Neural progenitor cell (in vitro differentiated cells): Measurements from ENCODE around the gene SDHC. TPM values are rescaled to one million over a fixed set of nuclear protein-coding genes. Genes with fewer than 3 reads are reported as not detected.

Experiments used
- DNase-seq: peaks from one replicate; pipeline ENCODE4 v3.0.0-alpha.2; 2016; ENCODE audit warnings: low spot score
- H2AFZ ChIP-seq: fragments of 200-600 bp; sonication (generic); replicated peaks from 2 replicates; pipeline ENCODE4 v1.6.1; 2016; ENCODE audit warnings: antibody characterized with exemption
- H3F3A ChIP-seq: fragments of 200-600 bp; sonication (generic); 2 replicates; pipeline ENCODE4 v1.6.1; 2016; ENCODE audit warnings: antibody characterized with exemption, low read depth
- H3K27ac ChIP-seq: fragments of 200-600 bp; sonication (generic); 2 replicates; pipeline ENCODE4 v1.5.1; 2016; ENCODE audit warnings: mild to moderate bottlenecking
- H3K27me3 ChIP-seq: fragments of 200-600 bp; sonication (generic); 2 replicates; pipeline ENCODE4 v1.6.1; 2016; ENCODE audit warnings: mild to moderate bottlenecking, moderate library complexity
- H3K36me3 ChIP-seq: fragments of 200-600 bp; sonication (generic); 2 replicates; pipeline ENCODE4 v1.5.1; 2016
- H3K4me1 ChIP-seq: fragments of 200-600 bp; sonication (generic); 2 replicates; pipeline ENCODE4 v1.6.1; 2016; ENCODE audit warnings: mixed run types
- H3K4me2 ChIP-seq: fragments of 200-600 bp; sonication (generic); 2 replicates; pipeline ENCODE4 v1.6.1; 2016
- H3K4me3 ChIP-seq: fragments of 200-600 bp; sonication (generic); 2 replicates; pipeline ENCODE4 v1.5.1; 2016
- H3K79me2 ChIP-seq: fragments of 200-600 bp; sonication (generic); 2 replicates; pipeline ENCODE4 v1.6.1; 2016; ENCODE audit warnings: low read depth
- H3K9ac ChIP-seq: fragments of 200-600 bp; sonication (generic); 2 replicates; pipeline ENCODE4 v1.6.1; 2016
- H3K9me3 ChIP-seq: fragments of 200-600 bp; sonication (generic); 2 replicates; pipeline ENCODE4 v1.5.1; 2016; ENCODE audit warnings: low read depth
- H4K20me1 ChIP-seq: fragments of 200-600 bp; sonication (generic); 2 replicates; pipeline ENCODE4 v1.6.1; 2016; ENCODE audit warnings: low read depth
- H3K27ac Mint-ChIP-seq: 3 replicates; pipeline ENCODE4 v1.8.0; 2021; ENCODE audit warnings: mixed read lengths
- H3K27me3 Mint-ChIP-seq: 2 replicates; pipeline ENCODE4 v1.8.0; 2022; ENCODE audit warnings: low read depth, mild to moderate bottlenecking, inconsistent platforms, moderate library complexity, mixed read lengths; ENCODE audit not compliant: insufficient read depth
- H3K36me3 Mint-ChIP-seq: 3 replicates; pipeline ENCODE4 v1.8.0; 2021; ENCODE audit warnings: mixed read lengths
- H3K4me1 Mint-ChIP-seq: 3 replicates; pipeline ENCODE4 v1.8.0; 2021; ENCODE audit warnings: mixed read lengths
- H3K4me3 Mint-ChIP-seq: 3 replicates; pipeline ENCODE4 v1.8.0; 2021; ENCODE audit warnings: mild to moderate bottlenecking, moderate library complexity, mixed read lengths
- H3K9me3 Mint-ChIP-seq: 3 replicates; pipeline ENCODE4 v1.8.0; 2020; ENCODE audit warnings: mixed read lengths
- CTCF ChIP-seq: fragments of 200-600 bp; sonication (generic); IDR thresholded peaks from 2 replicates; pipeline ENCODE4 v1.5.1; 2017; ENCODE audit warnings: antibody characterized with exemption, mild to moderate bottlenecking
- EZH2 ChIP-seq: fragments of 200-600 bp; sonication (generic); IDR thresholded peaks from 2 replicates; pipeline ENCODE4 v1.6.1; 2017; ENCODE audit warnings: antibody characterized with exemption, mild to moderate bottlenecking, moderate library complexity
- EZH2phosphoT487 ChIP-seq: fragments of 200-600 bp; sonication (generic); IDR thresholded peaks from 2 replicates; pipeline ENCODE4 v1.6.1; 2017; ENCODE audit warnings: antibody characterized with exemption
- total RNA-seq: library from RNA; depleted of rRNA; stranded (reverse); fragments of >200 nt; gene quantifications from 2 replicates; pipeline ENCODE4 v1.2.3, GENCODE V29; 2015; ENCODE audit warnings: low replicate concordance

Gene SDHC
- total RNA-seq, 1 donor from 2014 or later, result 61.2 TPM

DNA sequence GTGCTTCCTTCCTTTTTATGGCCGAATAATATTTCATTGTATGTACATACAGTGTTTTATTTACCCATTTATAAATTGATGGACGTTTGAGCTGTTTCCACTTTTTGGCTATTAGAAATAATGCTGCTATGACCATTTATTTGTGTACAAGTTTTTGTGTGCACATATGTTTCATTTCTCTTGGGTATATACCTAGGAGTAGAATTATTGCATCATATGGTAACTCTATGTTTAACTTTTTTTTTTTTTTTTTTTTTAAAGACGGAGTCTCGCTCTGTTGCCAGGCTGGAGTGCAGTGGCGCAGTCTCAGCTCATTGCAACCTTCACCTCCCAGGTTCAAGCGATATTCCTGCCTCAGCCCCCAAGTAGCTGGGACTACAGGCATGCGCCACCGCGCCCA, 19.0 kb downstream of the SDHC start:
- H3K27me3 Mint-ChIP-seq, result no peaks in the 10 kb centered on the region
- DNase-seq, result no peak
- no peak overlapping the region for H3K27ac ChIP-seq
- H3K36me3 Mint-ChIP-seq, result peaks cover 12% of the 10 kb centered on the region
- no peak overlapping the region for H3K27ac Mint-ChIP-seq
- no peaks in the 10 kb centered on the region for H3K9me3 ChIP-seq
- no peaks in the 10 kb centered on the region for H3F3A ChIP-seq
- H2AFZ ChIP-seq, result no peak overlapping the region
- H3K9me3 Mint-ChIP-seq, result no peaks in the 10 kb centered on the region
- H3K4me1 Mint-ChIP-seq, result no peaks in the 10 kb centered on the region
- no peak overlapping the region for H3K4me3 Mint-ChIP-seq
- H3K36me3 ChIP-seq, result peaks cover 4% of the 10 kb centered on the region
- no peaks in the 10 kb centered on the region for H3K27me3 ChIP-seq
- TF ChIP-seq CTCF (no peak), EZH2phosphoT487 (no peak), EZH2 (no peak)
- no peak overlapping the region for H3K4me2 ChIP-seq
- H3K79me2 ChIP-seq, result no peaks in the 10 kb centered on the region
- no peaks in the 10 kb centered on the region for H4K20me1 ChIP-seq
- no peak overlapping the region for H3K9ac ChIP-seq
- no peaks in the 10 kb centered on the region for H3K4me1 ChIP-seq
- H3K4me3 ChIP-seq, result no peak overlapping the region

DNA sequence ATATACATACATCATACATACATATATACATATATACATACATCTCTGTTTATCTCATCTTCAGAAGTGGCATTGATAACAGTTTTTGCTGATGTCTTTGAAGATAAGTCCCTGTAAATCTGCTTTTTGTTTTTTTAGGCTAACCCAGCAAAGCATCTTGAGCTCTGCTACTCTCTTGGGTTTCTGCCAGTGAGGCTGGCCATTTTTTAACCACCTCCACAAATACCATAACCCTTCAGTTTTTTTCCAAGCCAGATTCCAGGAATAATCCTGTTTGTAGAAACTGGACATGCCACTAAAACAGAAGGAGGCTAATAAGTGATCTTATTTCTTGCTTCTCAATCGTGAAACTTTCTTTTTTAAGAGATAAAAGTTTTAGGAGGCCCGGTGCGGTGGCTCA, 21.6 kb downstream of the SDHC start:
- TF ChIP-seq EZH2 (no peak), EZH2phosphoT487 (no peak), CTCF (no peak)
- Mint-ChIP-seq H3K9me3 (no peaks in the 10 kb centered on the region), H3K27ac (no peak overlapping the region), H3K36me3 (peaks cover 17% of the 10 kb centered on the region), H3K4me3 (no peak overlapping the region), H3K4me1 (no peaks in the 10 kb centered on the region), H3K27me3 (peaks cover 2% of the 10 kb centered on the region)
- Histone ChIP-seq H3K79me2 (no peaks in the 10 kb centered on the region), H2AFZ (no peak overlapping the region), H3K4me1 (no peaks in the 10 kb centered on the region), H3K36me3 (peaks cover 4% of the 10 kb centered on the region), H3F3A (no peaks in the 10 kb centered on the region), H3K4me2 (no peak overlapping the region), H4K20me1 (no peaks in the 10 kb centered on the region), H3K9ac (no peak overlapping the region), H3K27me3 (no peaks in the 10 kb centered on the region), H3K9me3 (no peaks in the 10 kb centered on the region), H3K27ac (no peak overlapping the region), H3K4me3 (no peak overlapping the region)
- no peak for DNase-seq

DNA sequence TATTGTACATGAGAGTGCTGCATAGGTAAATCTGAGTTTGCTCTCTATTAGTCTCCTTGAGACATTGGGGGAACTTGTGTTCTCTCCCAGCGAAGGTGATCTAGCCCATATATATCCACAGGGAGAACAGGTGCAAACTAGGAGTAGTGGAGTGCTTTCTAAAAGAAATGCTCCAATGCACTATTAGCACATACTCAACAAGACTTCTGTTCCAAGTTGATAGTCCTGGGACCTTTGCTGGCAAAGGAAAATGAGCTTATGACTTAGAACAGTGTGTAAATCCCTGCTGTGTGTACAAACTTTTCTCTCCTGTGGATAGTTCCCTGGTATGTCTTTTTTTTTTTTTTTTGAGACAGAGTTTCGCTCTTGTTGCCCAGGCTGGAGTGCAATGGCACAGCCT, 28.0 kb downstream of the SDHC start:
- DNase-seq, result no peak
- Histone ChIP-seq H3K4me2 (no peak overlapping the region), H3F3A (no peaks in the 10 kb centered on the region), H2AFZ (no peak overlapping the region), H4K20me1 (no peaks in the 10 kb centered on the region), H3K4me3 (no peak overlapping the region), H3K9me3 (no peaks in the 10 kb centered on the region), H3K79me2 (no peaks in the 10 kb centered on the region), H3K27ac (no peak overlapping the region), H3K27me3 (no peaks in the 10 kb centered on the region), H3K9ac (no peak overlapping the region), H3K36me3 (no peaks in the 10 kb centered on the region), H3K4me1 (no peaks in the 10 kb centered on the region)
- Mint-ChIP-seq H3K27ac (no peak overlapping the region), H3K9me3 (no peaks in the 10 kb centered on the region), H3K4me1 (no peaks in the 10 kb centered on the region), H3K36me3 (peaks cover 12% of the 10 kb centered on the region), H3K27me3 (peaks cover 2% of the 10 kb centered on the region), H3K4me3 (no peak overlapping the region)
- TF ChIP-seq CTCF, result no peak
- no peak for TF ChIP-seq EZH2
- TF ChIP-seq EZH2phosphoT487, result no peak

DNA sequence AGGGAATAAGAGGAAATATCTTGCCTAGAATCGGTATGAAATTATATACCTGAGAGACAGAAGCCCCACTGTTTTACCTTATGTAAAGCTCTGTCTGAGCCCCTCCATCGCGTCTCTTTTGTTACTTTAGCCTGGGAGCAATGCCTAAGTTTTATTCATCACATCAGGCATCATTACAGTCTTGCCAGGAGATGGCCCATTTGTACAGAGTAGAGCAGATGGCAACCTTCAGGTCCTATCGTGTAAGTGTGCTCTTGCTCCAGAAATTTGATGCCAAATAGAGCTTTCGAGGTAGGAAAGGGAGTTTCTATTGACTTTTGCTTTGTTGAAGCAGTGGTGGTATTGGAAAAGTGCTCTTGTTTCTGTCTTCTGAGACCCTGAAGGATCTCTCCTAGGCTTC, 28.6 kb downstream of the SDHC start:
- no peaks in the 10 kb centered on the region for H3F3A ChIP-seq
- H3K27ac ChIP-seq, result no peak overlapping the region
- no peak overlapping the region for H3K27ac Mint-ChIP-seq
- no peaks in the 10 kb centered on the region for H3K9me3 Mint-ChIP-seq
- H3K4me1 Mint-ChIP-seq, result no peaks in the 10 kb centered on the region
- TF ChIP-seq EZH2, result no peak
- TF ChIP-seq CTCF, result no peak
- no peak for TF ChIP-seq EZH2phosphoT487
- H3K79me2 ChIP-seq, result no peaks in the 10 kb centered on the region
- no peak overlapping the region for H3K4me3 Mint-ChIP-seq
- no peaks in the 10 kb centered on the region for H3K4me1 ChIP-seq
- peaks cover 2% of the 10 kb centered on the region for H3K27me3 Mint-ChIP-seq
- H3K36me3 Mint-ChIP-seq, result peaks cover 12% of the 10 kb centered on the region
- no peak overlapping the region for H3K4me2 ChIP-seq
- H3K27me3 ChIP-seq, result no peaks in the 10 kb centered on the region
- no peak for DNase-seq
- H3K9ac ChIP-seq, result no peak overlapping the region
- H3K36me3 ChIP-seq, result no peaks in the 10 kb centered on the region
- H3K4me3 ChIP-seq, result no peak overlapping the region
- H4K20me1 ChIP-seq, result no peaks in the 10 kb centered on the region
- H2AFZ ChIP-seq, result no peak overlapping the region
- H3K9me3 ChIP-seq, result no peaks in the 10 kb centered on the region
